Measurements from ENCODE around the gene DNAH1.

GRCh38 chr3:52357151-52358080, 41.3 kb downstream of the DNAH1 start:
- TF ChIP-seq CTCF (IDR thresholded peaks at IDR 0.05), result no peak
- no peak for TF ChIP-seq POLR2A (IDR thresholded peaks at IDR 0.05)

Measured in Peyer's patch (tissue), 4 donors.